GM12892 (cell line): ENCODE measurements around the gene QDPR.
"Not testable (repeated sequence)": the region's sequence is repeated elsewhere in the genome, so short reads cannot be mapped to it uniquely, and the experiment has no call there.

Source experiments
- DNase-seq: peaks from one replicate; pipeline ENCODE4 v3.0.0; 2011; ENCODE audit not compliant: insufficient read length
- FAIRE-seq: peaks from 2 replicates; lab custom pipeline; 2011; peaks lifted over from hg19 to GRCh38; lab: Jason Lieb, UNC
- POLR2A ChIP-seq: IDR thresholded peaks from 2 replicates; pipeline ENCODE4 v1.6.1; 2011; ENCODE audit warnings: low read depth, low read length, control low read depth
- POLR2AphosphoS5 ChIP-seq: IDR thresholded peaks from 2 replicates; pipeline ENCODE4 v1.6.1; 2011; ENCODE audit warnings: low read depth, low read length, control low read depth
- TAF1 ChIP-seq: IDR thresholded peaks from 2 replicates; pipeline ENCODE4 v1.6.1; 2011; ENCODE audit warnings: low read depth, mild to moderate bottlenecking, control low read depth, low read length, borderline replicate concordance

The QDPR gene

GRCh38 chr4:17546222-17546621 is 34.3 kb upstream of the QDPR start:
- FAIRE-seq: no peak
- DNase-seq: no peak
- no peak for TF ChIP-seq TAF1
- no peak for TF ChIP-seq POLR2A
- no peak for TF ChIP-seq POLR2AphosphoS5

- DNase-seq (no peak), FAIRE-seq (no peak)
- no peak for TF ChIP-seq POLR2A
- no peak for TF ChIP-seq TAF1
- TF ChIP-seq POLR2AphosphoS5: no peak
Observed at GRCh38 chr4:17545374-17546140, 33.7 kb upstream of the QDPR start.

- TF ChIP-seq TAF1: no peak
- no peak for TF ChIP-seq POLR2AphosphoS5
- no peak for TF ChIP-seq POLR2A
- no peak for FAIRE-seq
- DNase-seq: no peak
Observed at GRCh38 chr4:17544831-17545234, 32.9 kb upstream of the QDPR start.

- TF ChIP-seq POLR2AphosphoS5 (no peak), POLR2A (no peak), TAF1 (no peak)
- DNase-seq (no peak), FAIRE-seq (no peak)
Observed at GRCh38 chr4:17544205-17544604, 32.3 kb upstream of the QDPR start.

- FAIRE-seq, DNase-seq: not testable (repeated sequence)
Observed at GRCh38 chr4:17537060-17537459, 25.2 kb upstream of the QDPR start.

GRCh38 chr4:17535906-17536305 is 24.0 kb upstream of the QDPR start:
- no peak for DNase-seq
- TF ChIP-seq TAF1 (no peak), POLR2A (no peak), POLR2AphosphoS5 (no peak)
- FAIRE-seq: no peak

- no peak for TF ChIP-seq TAF1
- TF ChIP-seq POLR2AphosphoS5: no peak
- no peak for TF ChIP-seq POLR2A
- DNase-seq (no peak), FAIRE-seq (no peak)
Observed at GRCh38 chr4:17535242-17535641, 23.4 kb upstream of the QDPR start.

- DNase-seq (no peak), FAIRE-seq (no peak)
- no peak for TF ChIP-seq POLR2A
- no peak for TF ChIP-seq TAF1
- no peak for TF ChIP-seq POLR2AphosphoS5
Observed at GRCh38 chr4:17534705-17535104, 22.8 kb upstream of the QDPR start.

GRCh38 chr4:17531538-17532285 is 19.8 kb upstream of the QDPR start:
- no peak for FAIRE-seq
- TF ChIP-seq POLR2A: no peak
- no peak for TF ChIP-seq TAF1
- no peak for DNase-seq

- DNase-seq (no peak), FAIRE-seq (no peak)
- TF ChIP-seq POLR2A (no peak), TAF1 (no peak), POLR2AphosphoS5 (no peak)
Observed at GRCh38 chr4:17528551-17529165, 16.8 kb upstream of the QDPR start.

- DNase-seq (no peak), FAIRE-seq (no peak)
- TF ChIP-seq POLR2AphosphoS5 (no peak), TAF1 (no peak), POLR2A (no peak)
Observed at GRCh38 chr4:17526695-17527477, 15.0 kb upstream of the QDPR start.
